Uterine smooth muscle cell (primary cell): Measurements from ENCODE around the gene SLC37A3. TPM values are rescaled to one million over a fixed set of nuclear protein-coding genes. Genes with fewer than 3 reads are reported as not detected.

Source experiments
- total RNA-seq: library from RNA; depleted of rRNA; stranded (reverse); fragments of >200 nt; gene quantifications from 2 replicates; pipeline ENCODE4 v1.2.3, GENCODE V29; 2014

The SLC37A3 gene
- 67.3 and 71.7 TPM in 2 replicates for total RNA-seq

GRCh38 chr7:140397784-140398750 is at the start of gene SLC37A3:
SLC37A3 (minus strand) TSS chr7:140398530; CDS start chr7:140382526, 16,004 bp downstream.

DNA sequence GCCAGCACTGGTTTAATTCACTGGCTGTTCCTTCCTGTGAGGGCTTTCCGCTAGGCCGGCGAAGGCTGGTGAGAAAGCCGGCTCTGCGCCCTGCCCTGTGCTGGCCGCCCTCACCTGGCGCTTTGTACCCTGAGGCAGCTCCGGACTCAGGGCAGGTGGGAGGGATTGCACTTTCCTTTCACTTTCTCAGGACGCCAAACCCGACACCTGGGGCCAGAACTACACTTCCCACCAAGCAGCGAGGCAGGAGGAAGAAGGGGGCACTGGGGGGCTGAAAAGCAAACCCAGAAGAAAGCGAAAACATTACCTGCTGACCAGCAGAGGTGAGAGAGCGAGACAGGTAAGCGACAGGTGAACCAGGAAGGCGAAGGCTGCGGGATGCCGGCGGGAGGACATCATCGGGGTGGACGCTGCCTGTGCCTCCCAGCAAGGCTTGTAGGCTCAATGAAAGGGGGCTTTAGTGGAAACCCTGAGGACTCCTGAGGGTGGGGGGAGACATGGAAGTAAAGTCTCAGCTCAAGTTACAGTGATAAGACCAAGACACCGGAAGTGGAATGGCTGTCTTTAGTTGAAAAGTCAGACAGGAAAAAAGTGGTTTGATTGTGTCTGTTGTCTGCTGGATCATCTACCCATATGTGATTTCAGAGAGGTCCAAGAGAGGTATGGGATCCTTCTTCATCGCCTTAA is 5.7 kb upstream of the SLC37A3 start, which contains the start of gene RAB19:
TSS of gene RAB19 (plus strand) at position 181 of the 687 bp plus-strand sequence. CDS start 3,589 bp downstream, outside the sequence.

Other genes starting within 250 kb of the SLC37A3 start
- gene KDM7A, start 221.5 kb downstream of the SLC37A3 start, total RNA-seq: 4.3 and 7.1 TPM in 2 replicates
- gene RAB19, start 5.5 kb upstream of the SLC37A3 start, total RNA-seq: not detected in 2 replicates
- 73.8 and 78.9 TPM in 2 replicates for gene MKRN1, start 81.0 kb upstream of the SLC37A3 start, total RNA-seq
- 14.9 and 22.5 TPM in 2 replicates for gene DENND2A, start 242.3 kb upstream of the SLC37A3 start, total RNA-seq